Loucy (cell line): ENCODE data around the gene GNAL.

Experiments used
- H2AFZ ChIP-seq: fragments of 200-600 bp; sonication (generic); 2 replicates; pipeline ENCODE4 v1.6.0; 2016; ENCODE audit warnings: antibody characterized with exemption, mild to moderate bottlenecking, low read length, moderate library complexity
- H3F3A ChIP-seq: fragments of 200-600 bp; 2 replicates; pipeline ENCODE4 v1.6.0; 2016; ENCODE audit warnings: antibody characterized with exemption, low read depth, mild to moderate bottlenecking
- H3K27me3 ChIP-seq: fragments of 200-600 bp; sonication (generic); 2 replicates; pipeline ENCODE4 v1.6.1; 2014; ENCODE audit warnings: low read length, mild to moderate bottlenecking; ENCODE audit not compliant: insufficient read depth, poor library complexity, severe bottlenecking
- H3K36me3 ChIP-seq: fragments of 200-600 bp; sonication (generic); 2 replicates; pipeline ENCODE4 v1.6.1; 2016; ENCODE audit warnings: low read length; ENCODE audit not compliant: insufficient read depth
- H3K4me1 ChIP-seq: fragments of 200-600 bp; sonication (generic); 2 replicates; pipeline ENCODE4 v1.5.1; 2014; ENCODE audit warnings: low read length, mild to moderate bottlenecking; ENCODE audit not compliant: insufficient read depth, poor library complexity, severe bottlenecking
- H3K4me2 ChIP-seq: fragments of 200-600 bp; sonication (generic); 2 replicates; pipeline ENCODE4 v1.6.0; 2014; ENCODE audit warnings: antibody characterized with exemption, low read length, low read depth, mild to moderate bottlenecking; ENCODE audit not compliant: poor library complexity, severe bottlenecking
- H3K4me3 ChIP-seq: fragments of 200-600 bp; sonication (generic); 2 replicates; pipeline ENCODE4 v1.5.1; 2014; ENCODE audit warnings: low read length, mild to moderate bottlenecking, mixed read lengths; ENCODE audit not compliant: poor library complexity, severe bottlenecking
- H3K79me2 ChIP-seq: fragments of 200-600 bp; sonication (generic); 2 replicates; pipeline ENCODE4 v1.6.1; 2014; ENCODE audit warnings: low read length; ENCODE audit not compliant: insufficient read depth
- H3K9ac ChIP-seq: fragments of 200-600 bp; sonication (generic); 2 replicates; pipeline ENCODE4 v1.6.0; 2014; ENCODE audit warnings: mild to moderate bottlenecking, low read depth, low read length, moderate library complexity; ENCODE audit not compliant: poor library complexity, severe bottlenecking
- H3K9me2 ChIP-seq: fragments of 200-600 bp; sonication (generic); replicated peaks from 2 replicates; pipeline ENCODE4 v1.6.1; 2016; ENCODE audit warnings: low read depth, low read length, mixed read lengths
- H3K9me3 ChIP-seq: fragments of 200-600 bp; sonication (generic); 2 replicates; pipeline ENCODE4 v1.6.1; 2014; ENCODE audit warnings: mild to moderate bottlenecking, antibody characterized with exemption, low read length, low read depth; ENCODE audit not compliant: insufficient read depth
- H4K20me1 ChIP-seq: fragments of 200-600 bp; sonication (generic); 2 replicates; pipeline ENCODE4 v1.6.0; 2014; ENCODE audit warnings: antibody characterized with exemption, low read length, mild to moderate bottlenecking; ENCODE audit not compliant: insufficient read depth, poor library complexity, severe bottlenecking
- CTCF ChIP-seq: fragments of 200-600 bp; sonication (generic); conservative IDR thresholded peaks from 2 replicates; pipeline ENCODE4 v1.5.1; 2014; ENCODE audit warnings: mild to moderate bottlenecking, antibody characterized with exemption, low read length
- EZH2phosphoT487 ChIP-seq: fragments of 200-600 bp; IDR thresholded peaks from 2 replicates; pipeline ENCODE4 v1.6.1; 2018; ENCODE audit warnings: antibody characterized with exemption, mild to moderate bottlenecking, moderate library complexity, borderline replicate concordance

The GNAL gene

GRCh38 chr18:11807233-11807632 lies 118.2 kb downstream of the GNAL start:
- no peak for TF ChIP-seq CTCF
- TF ChIP-seq EZH2phosphoT487 = no peak
- Histone ChIP-seq H3K4me2 (no peak overlapping the region), H3K4me1 (no peaks in the 10 kb centered on the region), H4K20me1 (no peaks in the 10 kb centered on the region), H3F3A (no peaks in the 10 kb centered on the region), H3K9me2 (no peaks in the 10 kb centered on the region), H3K9ac (no peak overlapping the region), H3K36me3 (no peaks in the 10 kb centered on the region), H3K27me3 (no peaks in the 10 kb centered on the region), H3K4me3 (no peak overlapping the region), H3K9me3 (no peaks in the 10 kb centered on the region), H3K79me2 (no peaks in the 10 kb centered on the region), H2AFZ (no peak overlapping the region)

GRCh38 chr18:11808001-11808855 lies 119.2 kb downstream of the GNAL start:
- no peaks in the 10 kb centered on the region for H4K20me1 ChIP-seq
- no peaks in the 10 kb centered on the region for H3K9me3 ChIP-seq
- H3K4me2 ChIP-seq = no peak overlapping the region
- no peaks in the 10 kb centered on the region for H3F3A ChIP-seq
- no peaks in the 10 kb centered on the region for H3K79me2 ChIP-seq
- no peak overlapping the region for H2AFZ ChIP-seq
- H3K4me3 ChIP-seq = no peak overlapping the region
- no peaks in the 10 kb centered on the region for H3K27me3 ChIP-seq
- no peaks in the 10 kb centered on the region for H3K4me1 ChIP-seq
- no peak for TF ChIP-seq EZH2phosphoT487
- no peaks in the 10 kb centered on the region for H3K36me3 ChIP-seq
- no peaks in the 10 kb centered on the region for H3K9me2 ChIP-seq
- no peak overlapping the region for H3K9ac ChIP-seq

DNA sequence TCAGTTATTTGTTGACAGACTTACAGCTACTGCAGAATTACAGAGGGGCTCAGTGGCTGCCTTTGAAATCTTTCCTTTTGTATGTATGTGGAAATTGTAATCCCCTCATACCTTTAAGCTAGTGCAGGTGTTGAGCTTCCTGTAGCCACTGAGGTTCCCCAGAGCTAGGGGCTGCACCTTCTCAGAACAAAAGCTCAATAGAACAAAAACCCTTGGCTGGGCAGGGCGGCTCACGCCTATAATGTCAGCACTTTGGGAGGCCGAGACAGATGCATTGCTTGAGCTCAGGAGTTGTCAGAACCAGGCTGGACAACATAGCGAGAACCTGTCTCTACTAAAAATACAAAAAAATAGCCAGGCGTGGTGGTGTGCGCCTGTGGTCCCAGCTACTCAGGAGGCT lies 120.8 kb downstream of the GNAL start:
- Histone ChIP-seq H3K27me3 (no peaks in the 10 kb centered on the region), H4K20me1 (no peaks in the 10 kb centered on the region), H3K9me3 (no peaks in the 10 kb centered on the region), H3K36me3 (no peaks in the 10 kb centered on the region), H3K4me2 (no peak overlapping the region), H3F3A (no peaks in the 10 kb centered on the region), H2AFZ (no peak overlapping the region), H3K4me3 (no peak overlapping the region), H3K9me2 (no peaks in the 10 kb centered on the region), H3K79me2 (no peaks in the 10 kb centered on the region), H3K9ac (no peak overlapping the region), H3K4me1 (no peaks in the 10 kb centered on the region)
- TF ChIP-seq EZH2phosphoT487 = no peak

DNA sequence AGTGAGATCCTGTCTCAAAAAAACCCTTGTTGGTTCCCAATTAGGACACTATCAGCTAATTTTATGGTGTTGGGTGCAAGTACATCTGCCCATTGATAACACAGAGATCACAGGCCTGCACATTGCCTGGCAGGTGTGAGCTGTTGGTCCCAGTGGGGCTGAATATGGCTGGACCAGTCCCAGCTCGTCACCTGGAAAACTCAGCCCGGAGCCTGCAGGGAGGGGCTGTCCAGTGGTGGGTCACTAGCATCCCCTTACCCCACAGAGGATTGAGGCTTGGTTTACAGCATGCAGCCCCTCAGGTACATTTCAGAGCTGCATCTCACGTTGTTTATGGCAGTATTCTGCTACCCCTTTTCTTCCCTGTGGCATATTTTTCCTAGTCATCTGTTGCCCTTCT lies 121.3 kb downstream of the GNAL start:
- H3K9me3 ChIP-seq = no peaks in the 10 kb centered on the region
- H3K9ac ChIP-seq = no peak overlapping the region
- no peaks in the 10 kb centered on the region for H3K36me3 ChIP-seq
- no peaks in the 10 kb centered on the region for H3K79me2 ChIP-seq
- no peaks in the 10 kb centered on the region for H3F3A ChIP-seq
- no peak overlapping the region for H3K4me3 ChIP-seq
- no peaks in the 10 kb centered on the region for H3K27me3 ChIP-seq
- H2AFZ ChIP-seq = no peak overlapping the region
- no peak overlapping the region for H3K4me2 ChIP-seq
- H3K9me2 ChIP-seq = no peaks in the 10 kb centered on the region
- no peaks in the 10 kb centered on the region for H3K4me1 ChIP-seq
- H4K20me1 ChIP-seq = no peaks in the 10 kb centered on the region
- no peak for TF ChIP-seq EZH2phosphoT487
- TF ChIP-seq CTCF = no peak
